Endodermal cell (in vitro differentiated cells): ENCODE data around the gene CCND1. TPM values are rescaled to one million over a fixed set of nuclear protein-coding genes. Genes with fewer than 3 reads are reported as not detected.

Experiments used
- DNase-seq: peaks from one replicate; pipeline ENCODE4 v3.0.0-alpha.2; 2017
- H3K27ac ChIP-seq: 2 replicates; pipeline ENCODE4 v1.5.1; 2013; ENCODE audit warnings: mild to moderate bottlenecking, low read depth, low read length, moderate library complexity
- H3K27me3 ChIP-seq: 2 replicates; pipeline ENCODE4 v1.6.1; 2013; ENCODE audit warnings: mild to moderate bottlenecking, low read length, moderate library complexity; ENCODE audit not compliant: insufficient read depth, control insufficient read depth, poor library complexity, severe bottlenecking
- H3K36me3 ChIP-seq: 2 replicates; pipeline ENCODE4 v1.7.0; 2013; ENCODE audit warnings: mild to moderate bottlenecking, low read length, moderate library complexity; ENCODE audit not compliant: control insufficient read depth, insufficient read depth
- H3K4me1 ChIP-seq: one replicate; pipeline ENCODE4 v1.7.0; 2013; ENCODE audit warnings: low read length; ENCODE audit not compliant: control insufficient read depth, insufficient read depth
- H3K4me3 ChIP-seq: 2 replicates; pipeline ENCODE4 v1.5.1; 2013; ENCODE audit warnings: mild to moderate bottlenecking, low read length, moderate library complexity
- H3K9ac ChIP-seq: 2 replicates; pipeline ENCODE4 v1.6.1; 2013; ENCODE audit warnings: mild to moderate bottlenecking, low read length, moderate library complexity; ENCODE audit not compliant: poor library complexity, severe bottlenecking; ENCODE audit errors: extremely low read depth
- H3K9me3 ChIP-seq: 2 replicates; pipeline ENCODE4 v1.6.1; 2013; ENCODE audit warnings: mild to moderate bottlenecking, low read length, moderate library complexity; ENCODE audit not compliant: control insufficient read depth
- H3K27ac Mint-ChIP-seq: 2 replicates; pipeline ENCODE4 v1.8.0; 2020; ENCODE audit warnings: mixed read lengths
- H3K27me3 Mint-ChIP-seq: 2 replicates; pipeline ENCODE4 v1.8.0; 2021; ENCODE audit warnings: mild to moderate bottlenecking, mixed read lengths; ENCODE audit not compliant: insufficient read depth
- H3K36me3 Mint-ChIP-seq: 2 replicates; pipeline ENCODE4 v1.8.0; 2020; ENCODE audit warnings: low read depth, mixed read lengths
- H3K4me1 Mint-ChIP-seq: 2 replicates; pipeline ENCODE4 v1.8.0; 2020; ENCODE audit warnings: mixed read lengths
- H3K4me3 Mint-ChIP-seq: 2 replicates; pipeline ENCODE4 v1.8.0; 2020; ENCODE audit warnings: mild to moderate bottlenecking, moderate library complexity, mixed read lengths
- H3K9me3 Mint-ChIP-seq: 2 replicates; pipeline ENCODE4 v1.8.0; 2020; ENCODE audit warnings: mild to moderate bottlenecking, mixed read lengths
- WGBS, 2 experiments: methylation state at CpG; one replicate each; pipeline versions ENCODE4 v1.1.5 to v1.1.7; 2013; ENCODE audit warnings: missing lambda C conversion rate in 2 of 2, mixed read lengths in 1 of 2; ENCODE audit not compliant: insufficient coverage in 1 of 2, insufficient read length in 1 of 2; 5-methylcytosine and 5-hydroxymethylcytosine counted together
- total RNA-seq, 2 donors: library from RNA; stranded (reverse); fragmentation: NEBNext Ultra II Directional in 1 of 2; extraction: Animal tissue kit (Norgen Biotek cat#: 25700) in 1 of 2; gene quantifications; 2 replicates in 1 of 2; 3 replicates in 1 of 2; pipeline ENCODE4 v1.2.1, GENCODE V29; 2021
- TF ChIP-seq, protein P1 (sequence below): fragments of 200-600 bp; sonication (generic); conservative IDR thresholded peaks from 2 replicates; pipeline ENCODE4 v1.5.0; 2021; ENCODE audit warnings: antibody characterized with exemption, mild to moderate bottlenecking

CCND1 gene
- total RNA-seq, 2 donors from 2014 or later = 65.7 to 214 TPM

DNA sequence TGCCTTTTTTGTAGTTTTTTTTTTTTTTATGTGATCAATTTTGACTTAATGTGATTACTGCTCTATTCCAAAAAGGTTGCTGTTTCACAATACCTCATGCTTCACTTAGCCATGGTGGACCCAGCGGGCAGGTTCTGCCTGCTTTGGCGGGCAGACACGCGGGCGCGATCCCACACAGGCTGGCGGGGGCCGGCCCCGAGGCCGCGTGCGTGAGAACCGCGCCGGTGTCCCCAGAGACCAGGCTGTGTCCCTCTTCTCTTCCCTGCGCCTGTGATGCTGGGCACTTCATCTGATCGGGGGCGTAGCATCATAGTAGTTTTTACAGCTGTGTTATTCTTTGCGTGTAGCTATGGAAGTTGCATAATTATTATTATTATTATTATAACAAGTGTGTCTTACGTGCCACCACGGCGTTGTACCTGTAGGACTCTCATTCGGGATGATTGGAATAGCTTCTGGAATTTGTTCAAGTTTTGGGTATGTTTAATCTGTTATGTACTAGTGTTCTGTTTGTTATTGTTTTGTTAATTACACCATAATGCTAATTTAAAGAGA, 12.5 kb downstream of the CCND1 start:
- Histone ChIP-seq H3K4me1 (peaks cover 1% of the 10 kb centered on the region), H3K27ac (no peak overlapping the region), H3K36me3 (peaks cover 5% of the 10 kb centered on the region), H3K9ac (no peak overlapping the region), H3K9me3 (no peaks in the 10 kb centered on the region), H3K4me3 (no peak overlapping the region), H3K27me3 (no peaks in the 10 kb centered on the region)
- WGBS, 2 experiments = 96 to 98% methylated on average over 15 to 20 of the region's 23 CpGs
- TF ChIP-seq, protein P1, sequence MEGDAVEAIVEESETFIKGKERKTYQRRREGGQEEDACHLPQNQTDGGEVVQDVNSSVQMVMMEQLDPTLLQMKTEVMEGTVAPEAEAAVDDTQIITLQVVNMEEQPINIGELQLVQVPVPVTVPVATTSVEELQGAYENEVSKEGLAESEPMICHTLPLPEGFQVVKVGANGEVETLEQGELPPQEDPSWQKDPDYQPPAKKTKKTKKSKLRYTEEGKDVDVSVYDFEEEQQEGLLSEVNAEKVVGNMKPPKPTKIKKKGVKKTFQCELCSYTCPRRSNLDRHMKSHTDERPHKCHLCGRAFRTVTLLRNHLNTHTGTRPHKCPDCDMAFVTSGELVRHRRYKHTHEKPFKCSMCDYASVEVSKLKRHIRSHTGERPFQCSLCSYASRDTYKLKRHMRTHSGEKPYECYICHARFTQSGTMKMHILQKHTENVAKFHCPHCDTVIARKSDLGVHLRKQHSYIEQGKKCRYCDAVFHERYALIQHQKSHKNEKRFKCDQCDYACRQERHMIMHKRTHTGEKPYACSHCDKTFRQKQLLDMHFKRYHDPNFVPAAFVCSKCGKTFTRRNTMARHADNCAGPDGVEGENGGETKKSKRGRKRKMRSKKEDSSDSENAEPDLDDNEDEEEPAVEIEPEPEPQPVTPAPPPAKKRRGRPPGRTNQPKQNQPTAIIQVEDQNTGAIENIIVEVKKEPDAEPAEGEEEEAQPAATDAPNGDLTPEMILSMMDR = no peak
- no peak for DNase-seq
- no peaks in the 10 kb centered on the region for H3K9me3 Mint-ChIP-seq
- peaks cover 7% of the 10 kb centered on the region for H3K4me1 Mint-ChIP-seq
- H3K27ac Mint-ChIP-seq = no peak overlapping the region
- peaks cover 33% of the 10 kb centered on the region for H3K36me3 Mint-ChIP-seq
- H3K4me3 Mint-ChIP-seq = no peak overlapping the region
- H3K27me3 Mint-ChIP-seq = no peaks in the 10 kb centered on the region

DNA sequence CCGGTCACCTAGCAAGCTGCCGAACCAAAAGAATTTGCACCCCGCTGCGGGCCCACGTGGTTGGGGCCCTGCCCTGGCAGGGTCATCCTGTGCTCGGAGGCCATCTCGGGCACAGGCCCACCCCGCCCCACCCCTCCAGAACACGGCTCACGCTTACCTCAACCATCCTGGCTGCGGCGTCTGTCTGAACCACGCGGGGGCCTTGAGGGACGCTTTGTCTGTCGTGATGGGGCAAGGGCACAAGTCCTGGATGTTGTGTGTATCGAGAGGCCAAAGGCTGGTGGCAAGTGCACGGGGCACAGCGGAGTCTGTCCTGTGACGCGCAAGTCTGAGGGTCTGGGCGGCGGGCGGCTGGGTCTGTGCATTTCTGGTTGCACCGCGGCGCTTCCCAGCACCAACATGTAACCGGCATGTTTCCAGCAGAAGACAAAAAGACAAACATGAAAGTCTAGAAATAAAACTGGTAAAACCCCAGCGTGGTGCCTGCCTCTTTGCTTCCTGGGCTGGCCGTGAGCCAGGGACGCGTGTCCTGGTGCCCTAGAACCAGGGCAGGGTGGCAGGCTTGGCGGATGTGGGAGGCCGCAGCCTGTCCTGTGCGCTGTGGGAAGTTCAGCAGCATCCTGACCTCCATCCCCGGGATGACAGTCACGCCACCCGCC, 13.2 kb downstream of the CCND1 start:
- peak; percentile 57 for DNase-seq
- peaks cover 5% of the 10 kb centered on the region for H3K4me1 ChIP-seq
- H3K4me3 ChIP-seq = no peak overlapping the region
- Mint-ChIP-seq H3K27me3 (no peaks in the 10 kb centered on the region), H3K4me3 (no peak overlapping the region), H3K9me3 (no peaks in the 10 kb centered on the region), H3K36me3 (peaks cover 29% of the 10 kb centered on the region), H3K27ac (no peak overlapping the region), H3K4me1 (peaks cover 11% of the 10 kb centered on the region)
- peaks cover 5% of the 10 kb centered on the region for H3K36me3 ChIP-seq
- TF ChIP-seq, protein P1 = no peak
- H3K9me3 ChIP-seq = no peaks in the 10 kb centered on the region
- no peaks in the 10 kb centered on the region for H3K27me3 ChIP-seq
- 94 to 96% methylated on average over 34 to 38 of the region's 38 CpGs for WGBS, 2 experiments
- no peak overlapping the region for H3K9ac ChIP-seq
- peak overlapping the region; percentile 32 for H3K27ac ChIP-seq

DNA sequence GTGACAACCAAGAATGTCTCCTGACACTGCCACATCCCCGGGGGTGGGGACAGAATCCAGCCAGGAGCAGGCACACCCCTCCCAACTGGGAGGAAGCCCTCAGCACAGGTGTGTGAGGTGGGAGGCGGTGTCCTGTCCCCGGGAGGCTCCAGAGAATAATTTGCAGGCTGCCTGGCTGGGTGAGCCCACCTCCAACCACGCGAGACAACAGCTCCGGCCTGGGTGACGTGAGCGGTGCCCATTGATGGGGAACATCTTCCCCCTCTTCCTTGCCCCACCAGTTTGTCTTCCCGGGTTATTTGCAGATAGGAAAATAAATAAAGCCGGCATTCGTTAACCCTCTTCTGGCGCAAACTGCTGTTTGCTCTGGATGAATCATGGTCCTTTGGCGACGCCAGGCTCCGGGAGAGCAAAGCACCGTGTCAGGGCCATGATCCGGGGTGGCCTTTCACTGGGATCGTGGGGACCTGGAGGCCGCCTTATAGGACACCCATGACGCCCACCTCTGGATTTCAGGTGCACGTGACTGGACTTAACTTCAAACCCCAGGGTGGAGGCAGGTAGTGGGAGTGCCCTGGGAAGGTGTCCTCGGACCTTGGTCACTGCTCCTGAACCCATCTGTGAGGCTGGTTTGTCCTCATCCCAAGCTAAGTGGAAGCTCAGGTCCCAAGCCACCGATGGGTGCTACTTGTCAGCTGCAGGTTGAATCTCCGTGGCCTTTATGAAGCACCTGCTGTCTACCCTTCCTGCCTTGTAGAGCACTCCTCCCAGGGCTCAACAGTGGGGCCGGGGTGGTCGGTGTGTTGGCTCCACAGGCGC, 13.9 kb downstream of the CCND1 start:
- Mint-ChIP-seq H3K4me3 (no peak overlapping the region), H3K4me1 (peaks cover 14% of the 10 kb centered on the region), H3K27ac (peak overlapping the region; percentile 69), H3K27me3 (no peaks in the 10 kb centered on the region), H3K36me3 (peaks cover 22% of the 10 kb centered on the region), H3K9me3 (no peaks in the 10 kb centered on the region)
- Histone ChIP-seq H3K27me3 (no peaks in the 10 kb centered on the region), H3K27ac (peak overlapping the region; percentile 32), H3K9ac (no peak overlapping the region), H3K36me3 (peaks cover 5% of the 10 kb centered on the region), H3K4me1 (peaks cover 5% of the 10 kb centered on the region), H3K9me3 (no peaks in the 10 kb centered on the region), H3K4me3 (no peak overlapping the region)
- TF ChIP-seq, protein P1 = no peak
- peak; percentile 75 for DNase-seq
- WGBS, 2 experiments = 93 to 96% methylated on average over 19 to 27 of the region's 27 CpGs
